ENCODE measurements around the gene ASPM. TPM values are rescaled to one million over a fixed set of nuclear protein-coding genes. Genes with fewer than 3 reads are reported as not detected.
A peak's percentile ranks its signal among the peaks of the same experiment; 100 is the strongest.

Gene ASPM
- total RNA-seq, 1 experiment from 2014 or later = 32.8 TPM

DNA sequence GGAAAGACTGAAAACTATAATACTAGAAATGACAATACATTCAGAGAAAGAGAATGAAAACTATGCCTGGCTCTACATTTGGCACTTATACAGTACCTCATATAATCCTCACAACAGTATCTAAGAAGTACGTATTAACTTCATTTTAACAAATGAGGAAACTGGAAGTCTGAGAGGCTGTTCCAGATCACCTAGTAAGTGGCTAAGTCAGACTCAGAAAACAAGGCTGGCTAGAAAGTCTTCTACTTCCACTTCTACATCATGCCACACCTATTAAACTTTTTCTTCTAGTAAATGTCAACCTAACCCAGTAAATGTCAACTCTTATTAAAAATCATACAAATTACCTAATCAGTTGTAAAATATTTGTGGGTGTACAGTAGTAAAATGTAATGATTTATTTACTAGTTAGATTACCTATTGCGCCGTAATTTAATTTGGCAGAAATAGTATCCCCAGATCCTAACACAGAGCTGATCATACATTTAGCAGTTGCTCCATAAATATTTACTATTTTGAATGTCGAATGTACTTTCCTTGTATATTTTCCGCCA, 36.8 kb upstream of the ASPM start:
- intact Hi-C loops (cut with micrococcal nuclease) = no loop called here
- CTCF ChIA-PET = interaction anchor here (0.7 to 5.6 kb wide), 9 partner anchors 13 to 174 kb away, joined by 3 to 61 read pairs (median 3); no protein-coding TSS in a partner anchor
- Mint-ChIP-seq H3K27me3 (ENCODE audit: insufficient read depth, unreplicated experiment) (no peaks in the 10 kb centered on the region), H3K27ac (ENCODE audit: low read depth, unreplicated experiment) (no peak overlapping the region), H3K36me3 (ENCODE audit: insufficient read depth, unreplicated experiment) (peaks cover 85% of the 10 kb centered on the region), H3K4me1 (ENCODE audit: insufficient read depth, unreplicated experiment) (no peaks in the 10 kb centered on the region), H3K4me3 (ENCODE audit: unreplicated experiment) (no peak overlapping the region), H3K9me3 (ENCODE audit: unreplicated experiment) (no peaks in the 10 kb centered on the region)
- TF ChIP-seq, protein P1, sequence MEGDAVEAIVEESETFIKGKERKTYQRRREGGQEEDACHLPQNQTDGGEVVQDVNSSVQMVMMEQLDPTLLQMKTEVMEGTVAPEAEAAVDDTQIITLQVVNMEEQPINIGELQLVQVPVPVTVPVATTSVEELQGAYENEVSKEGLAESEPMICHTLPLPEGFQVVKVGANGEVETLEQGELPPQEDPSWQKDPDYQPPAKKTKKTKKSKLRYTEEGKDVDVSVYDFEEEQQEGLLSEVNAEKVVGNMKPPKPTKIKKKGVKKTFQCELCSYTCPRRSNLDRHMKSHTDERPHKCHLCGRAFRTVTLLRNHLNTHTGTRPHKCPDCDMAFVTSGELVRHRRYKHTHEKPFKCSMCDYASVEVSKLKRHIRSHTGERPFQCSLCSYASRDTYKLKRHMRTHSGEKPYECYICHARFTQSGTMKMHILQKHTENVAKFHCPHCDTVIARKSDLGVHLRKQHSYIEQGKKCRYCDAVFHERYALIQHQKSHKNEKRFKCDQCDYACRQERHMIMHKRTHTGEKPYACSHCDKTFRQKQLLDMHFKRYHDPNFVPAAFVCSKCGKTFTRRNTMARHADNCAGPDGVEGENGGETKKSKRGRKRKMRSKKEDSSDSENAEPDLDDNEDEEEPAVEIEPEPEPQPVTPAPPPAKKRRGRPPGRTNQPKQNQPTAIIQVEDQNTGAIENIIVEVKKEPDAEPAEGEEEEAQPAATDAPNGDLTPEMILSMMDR (IDR thresholded peaks at IDR 0.05; ENCODE audit: unreplicated experiment) = no peak
- POLR2A ChIA-PET = interaction anchor here (1.3 kb wide), 1 partner anchor 12 kb away, joined by 3 read pairs; no protein-coding TSS in a partner anchor
- no TSS peak for BruUV-seq (replicated peaks)
- DNase-seq (ENCODE audit: unreplicated experiment) = no peak

DNA sequence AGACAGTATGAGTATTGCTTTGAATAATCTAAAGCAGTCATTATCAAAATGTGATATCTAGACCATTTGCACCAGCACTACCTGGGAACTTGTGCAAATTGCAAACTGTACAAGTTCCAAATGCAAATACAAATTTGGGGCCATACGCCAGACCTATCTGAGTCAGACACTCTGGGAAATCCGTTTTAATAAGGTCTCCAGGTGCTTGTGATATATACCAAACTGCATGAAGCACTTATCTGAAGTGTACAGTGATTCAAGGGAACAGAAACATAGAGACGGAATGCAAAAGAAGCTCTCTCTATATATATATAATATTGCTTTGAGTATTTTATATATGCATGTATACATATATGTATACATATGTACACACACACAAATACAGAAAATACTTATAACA, 36.2 kb upstream of the ASPM start:
- BruUV-seq (replicated peaks) = no TSS peak
- DNase-seq (ENCODE audit: unreplicated experiment) = no peak
- intact Hi-C loops (cut with micrococcal nuclease) = no loop called here
- ChIA-PET POLR2A (interaction anchor here (1.3 kb wide), 1 partner anchor 11 kb away, joined by 3 read pairs; no protein-coding TSS in a partner anchor), CTCF (interaction anchor here (0.7 to 5.6 kb wide), 6 partner anchors 17 to 174 kb away, joined by 3 to 61 read pairs (median 4); no protein-coding TSS in a partner anchor)
- no peak overlapping the region for H3K4me3 Mint-ChIP-seq (ENCODE audit: unreplicated experiment)
- H3K4me1 Mint-ChIP-seq (ENCODE audit: insufficient read depth, unreplicated experiment) = no peaks in the 10 kb centered on the region
- no peaks in the 10 kb centered on the region for H3K27me3 Mint-ChIP-seq (ENCODE audit: insufficient read depth, unreplicated experiment)
- H3K36me3 Mint-ChIP-seq (ENCODE audit: insufficient read depth, unreplicated experiment) = peaks cover 85% of the 10 kb centered on the region
- H3K9me3 Mint-ChIP-seq (ENCODE audit: unreplicated experiment) = no peaks in the 10 kb centered on the region
- TF ChIP-seq, protein P1 (IDR thresholded peaks at IDR 0.05; ENCODE audit: unreplicated experiment) = no peak
- H3K27ac Mint-ChIP-seq (ENCODE audit: low read depth, unreplicated experiment) = peak overlapping the region; percentile 12

DNA sequence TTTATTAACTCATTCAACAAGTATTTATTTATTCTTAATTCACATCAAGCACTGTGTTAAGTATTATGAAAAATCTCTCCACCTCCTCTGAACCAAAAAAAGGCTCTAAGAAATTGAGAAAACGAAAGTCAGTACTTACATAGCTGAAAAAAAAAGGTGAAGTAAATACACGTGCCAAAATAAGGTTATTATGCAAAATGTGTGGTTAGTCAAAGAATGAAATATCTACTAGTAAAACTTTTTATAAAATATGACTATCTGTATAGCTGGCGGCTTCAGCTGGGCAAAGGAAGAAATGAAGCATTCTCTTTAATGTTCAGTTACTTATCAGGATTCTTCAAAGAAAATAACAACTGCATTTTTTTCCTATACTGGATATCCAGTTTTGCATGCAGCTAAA, 35.5 kb upstream of the ASPM start:
- H3K4me1 Mint-ChIP-seq (ENCODE audit: insufficient read depth, unreplicated experiment) = no peaks in the 10 kb centered on the region
- peak overlapping the region; percentile 12 for H3K27ac Mint-ChIP-seq (ENCODE audit: low read depth, unreplicated experiment)
- H3K27me3 Mint-ChIP-seq (ENCODE audit: insufficient read depth, unreplicated experiment) = no peaks in the 10 kb centered on the region
- BruUV-seq (replicated peaks) = no TSS peak
- H3K4me3 Mint-ChIP-seq (ENCODE audit: unreplicated experiment) = no peak overlapping the region
- DNase-seq (ENCODE audit: unreplicated experiment) = no peak
- no peaks in the 10 kb centered on the region for H3K9me3 Mint-ChIP-seq (ENCODE audit: unreplicated experiment)
- POLR2A ChIA-PET = no interaction called here
- CTCF ChIA-PET = interaction anchor here (0.8 to 5.6 kb wide), 4 partner anchors 9 to 175 kb away, joined by 4 to 61 read pairs (median 6); no protein-coding TSS in a partner anchor
- H3K36me3 Mint-ChIP-seq (ENCODE audit: insufficient read depth, unreplicated experiment) = peaks cover 85% of the 10 kb centered on the region
- TF ChIP-seq, protein P1 (IDR thresholded peaks at IDR 0.05; ENCODE audit: unreplicated experiment) = no peak
- intact Hi-C loops (cut with micrococcal nuclease) = loop anchor here (2.0 kb wide), 1 partner anchor 145 kb away; no protein-coding TSS in a partner anchor

DNA sequence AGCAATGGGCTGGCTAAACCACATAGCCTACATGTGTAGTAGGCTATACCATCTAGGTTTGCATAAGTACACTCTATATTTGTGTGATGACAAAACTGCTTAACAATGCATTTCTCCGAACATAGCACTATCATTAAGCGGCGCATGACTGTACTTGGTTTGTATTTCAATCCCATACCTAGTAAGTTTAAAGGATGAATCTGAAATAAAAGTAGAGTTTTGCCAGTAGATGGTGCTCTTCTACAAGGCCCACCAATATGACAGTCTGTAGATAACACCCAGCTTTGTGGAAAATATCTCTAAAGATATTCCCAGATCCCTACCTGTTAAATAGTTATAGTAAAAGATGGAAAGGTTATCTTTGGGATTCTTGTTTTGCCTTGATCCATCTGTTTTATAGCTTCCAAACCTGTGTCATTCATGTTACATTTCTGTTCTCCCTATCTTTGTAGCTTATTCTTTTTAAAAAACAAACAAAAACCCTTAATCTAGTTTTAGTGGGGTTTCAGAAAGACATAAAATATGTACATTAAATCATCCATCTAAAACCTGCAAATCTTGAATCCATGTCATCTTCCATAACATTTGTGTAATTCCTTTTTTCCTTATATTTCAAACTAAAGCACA, 33.9 kb upstream of the ASPM start:
- DNase-seq (ENCODE audit: unreplicated experiment) = peak; percentile 64
- intact Hi-C loops (cut with micrococcal nuclease) = loop anchor here (1.0 to 2.0 kb wide), 2 partner anchors 146 to 177 kb away; no protein-coding TSS in a partner anchor
- TF ChIP-seq, protein P1 (IDR thresholded peaks at IDR 0.05; ENCODE audit: unreplicated experiment) = peak; percentile 62

More for the DNA sequence above, 33.9 kb upstream of the ASPM start:
- peaks cover 84% of the 10 kb centered on the region for H3K36me3 Mint-ChIP-seq (ENCODE audit: insufficient read depth, unreplicated experiment)
- CTCF ChIA-PET = interaction anchor here (0.6 to 5.6 kb wide), 47 partner anchors 8 to 1309 kb away, joined by 3 to 61 read pairs (median 4); no protein-coding TSS in a partner anchor
- H3K27me3 Mint-ChIP-seq (ENCODE audit: insufficient read depth, unreplicated experiment) = no peaks in the 10 kb centered on the region
- H3K9me3 Mint-ChIP-seq (ENCODE audit: unreplicated experiment) = no peaks in the 10 kb centered on the region
- no peaks in the 10 kb centered on the region for H3K4me1 Mint-ChIP-seq (ENCODE audit: insufficient read depth, unreplicated experiment)
- no peak overlapping the region for H3K4me3 Mint-ChIP-seq (ENCODE audit: unreplicated experiment)
- POLR2A ChIA-PET = interaction anchor here (0.9 to 1.2 kb wide), 4 partner anchors 18 to 176 kb away, joined by 3 to 4 read pairs (median 4); no protein-coding TSS in a partner anchor
- H3K27ac Mint-ChIP-seq (ENCODE audit: low read depth, unreplicated experiment) = no peak overlapping the region
- BruUV-seq (replicated peaks) = no TSS peak

Measured in MCF 10A (cell line).